Activated T-cell treated with anti-CD3 and anti-CD28 coated beads for 1 hour (primary cell): Measurements from ENCODE around the gene SMARCAL1.
A peak's percentile ranks its signal among the peaks of the same experiment; 100 is the strongest.

Source experiments
- DNase-seq: peaks from one replicate; pipeline ENCODE4 v3.0.0-alpha.2; 2020; ENCODE audit warnings: low read depth

SMARCAL1 gene

DNA sequence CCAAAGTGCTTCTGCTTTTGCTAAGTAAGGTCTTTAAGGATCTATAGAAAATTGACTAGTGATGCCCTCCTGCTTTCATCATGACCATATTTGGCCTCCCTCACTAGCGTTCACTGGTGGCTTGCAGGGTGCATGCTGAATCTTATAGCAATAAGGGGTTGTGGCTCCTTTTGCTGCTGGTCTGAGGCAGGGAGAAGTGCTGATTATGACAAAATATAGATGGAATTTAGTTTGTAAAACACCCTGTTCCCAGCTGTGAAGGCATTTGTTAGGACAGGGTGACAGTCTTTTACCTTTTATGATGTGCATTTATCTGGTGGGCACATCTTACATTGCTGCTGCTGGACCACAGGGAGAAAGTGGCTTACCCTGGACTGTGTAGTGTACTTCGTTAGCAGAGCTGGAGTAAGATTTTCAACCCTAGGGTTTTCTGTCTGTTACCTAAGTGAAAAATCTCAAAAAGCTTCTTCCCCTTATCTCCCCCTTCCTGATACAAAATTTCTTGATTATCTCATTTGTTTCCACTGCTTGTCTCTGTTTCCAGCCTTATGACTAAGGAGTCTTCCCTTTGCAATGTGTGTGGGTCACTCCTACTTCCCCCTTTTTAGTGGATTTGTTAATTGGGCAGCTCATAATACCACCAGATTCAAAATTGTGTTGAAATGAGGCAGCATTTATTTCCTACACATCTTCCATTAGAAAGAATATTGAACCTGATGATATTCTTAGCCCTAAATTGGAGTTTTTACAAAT is 65.2 kb downstream of the SMARCAL1 start:
- DNase-seq: no peak

DNA sequence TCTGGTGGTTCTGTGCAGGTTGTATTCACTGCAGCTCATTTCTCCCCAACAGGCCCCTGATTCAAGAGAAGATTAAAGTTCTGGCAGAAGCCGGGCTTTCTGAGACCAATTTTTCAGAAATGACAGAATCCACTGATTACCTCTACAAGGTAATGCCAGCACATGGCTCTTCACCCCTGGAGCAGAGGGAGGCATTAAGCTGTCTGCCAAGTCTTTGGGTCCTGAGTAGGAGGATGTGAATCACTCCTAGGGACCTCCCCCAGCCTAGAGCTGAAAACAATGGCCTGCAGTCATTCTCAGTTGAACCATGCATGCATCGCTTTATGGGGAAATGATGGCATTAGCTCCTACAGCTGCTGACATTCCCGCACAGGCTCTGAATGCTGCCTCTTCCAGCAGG is 65.9 kb downstream of the SMARCAL1 start:
- DNase-seq: no peak

DNA sequence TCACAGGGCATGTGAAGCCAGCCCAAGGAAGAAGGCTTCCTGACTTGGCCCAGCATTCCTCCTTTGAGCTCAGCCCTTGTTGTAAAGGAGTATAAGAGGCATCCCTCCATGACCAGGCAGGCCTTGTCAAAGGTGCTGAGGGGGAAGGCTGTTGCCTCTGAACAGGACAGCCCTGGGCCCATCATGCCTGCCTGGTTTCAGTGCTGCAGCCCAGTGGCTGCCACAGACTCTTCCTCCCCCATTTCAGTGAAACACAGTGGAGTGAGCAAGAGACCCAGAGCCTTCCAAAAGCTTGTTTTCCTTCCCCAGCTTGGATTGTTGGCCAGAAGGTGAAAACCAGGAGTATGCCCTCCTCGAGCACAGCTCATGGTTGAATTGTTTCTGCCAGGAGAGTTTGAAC is 66.5 kb downstream of the SMARCAL1 start:
- DNase-seq: no peak

DNA sequence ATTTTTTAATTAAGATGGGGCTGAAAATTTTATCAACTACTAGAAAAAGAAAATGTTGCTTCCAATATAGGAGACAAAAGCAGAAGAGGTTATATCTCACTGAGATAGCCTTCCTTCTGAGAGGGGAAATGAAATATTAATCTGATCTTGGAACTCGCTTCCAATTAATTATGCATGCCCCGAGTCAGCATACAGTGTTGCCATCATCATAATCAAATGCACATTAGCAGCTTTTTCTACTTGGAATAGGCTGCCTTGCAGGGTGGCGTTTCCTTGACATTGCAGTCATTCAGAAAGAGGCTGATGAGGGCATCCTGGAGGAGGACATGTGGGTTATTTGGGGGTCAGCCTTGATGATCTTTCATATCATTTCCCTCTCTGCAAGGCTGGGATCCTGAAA is 67.9 kb downstream of the SMARCAL1 start:
- DNase-seq: no peak

DNA sequence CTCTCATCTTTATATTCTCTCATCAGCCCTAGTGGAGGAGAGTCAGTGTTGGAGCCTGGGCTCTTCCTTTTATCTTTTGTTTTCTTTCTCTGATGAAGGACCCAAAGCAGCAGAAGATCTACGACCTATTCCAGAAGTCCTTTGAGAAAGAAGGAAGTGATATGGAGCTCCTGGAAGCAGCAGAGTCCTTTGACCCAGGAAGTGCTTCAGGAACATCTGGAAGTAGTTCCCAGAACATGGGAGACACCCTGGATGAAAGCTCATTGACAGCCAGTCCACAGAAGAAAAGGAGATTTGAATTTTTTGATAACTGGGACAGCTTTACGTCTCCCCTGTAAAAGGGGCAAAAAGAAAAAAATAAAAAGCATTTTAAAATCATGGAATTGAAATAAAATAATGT is 70.4 kb downstream of the SMARCAL1 start:
- DNase-seq: no peak

DNA sequence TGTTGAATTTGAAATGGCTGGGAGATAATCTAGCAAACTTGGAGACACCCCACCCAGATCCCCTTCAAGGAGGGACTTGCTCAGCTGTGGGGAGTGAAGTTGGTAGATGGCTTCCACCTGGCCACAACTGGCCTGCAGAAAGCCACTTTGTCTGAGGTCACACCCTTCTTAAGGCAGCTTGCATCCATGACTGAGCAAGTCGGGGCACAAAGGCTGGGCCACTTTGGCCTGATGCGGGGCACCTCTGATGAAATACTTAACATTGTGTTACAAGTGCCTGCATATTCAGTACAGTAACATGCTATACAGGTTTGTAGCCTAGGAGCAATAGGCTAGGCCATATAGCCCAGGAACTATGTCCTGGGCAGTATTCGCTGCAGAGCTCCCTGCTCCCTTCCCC is 73.0 kb downstream of the SMARCAL1 start:
- DNase-seq: no peak

DNA sequence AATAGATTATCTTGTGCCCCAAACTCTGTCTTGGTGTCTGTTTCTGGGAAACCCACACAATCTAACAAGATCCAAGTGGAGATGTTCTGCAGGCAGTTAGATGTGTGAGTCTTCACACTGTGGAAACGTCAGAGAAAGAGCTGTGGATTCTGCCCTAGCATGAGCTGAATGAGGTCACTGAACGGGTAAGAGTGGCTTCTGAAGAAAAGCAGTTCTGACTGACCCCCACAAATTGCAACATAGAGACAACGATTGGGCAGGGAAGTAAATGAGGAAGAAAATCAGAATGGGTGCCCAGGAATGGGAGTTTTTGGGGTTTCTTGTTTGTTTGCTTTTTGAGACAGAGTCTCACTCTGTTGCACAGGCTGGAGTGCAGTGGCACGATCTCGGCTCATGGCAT is 73.5 kb downstream of the SMARCAL1 start:
- no peak for DNase-seq

DNA sequence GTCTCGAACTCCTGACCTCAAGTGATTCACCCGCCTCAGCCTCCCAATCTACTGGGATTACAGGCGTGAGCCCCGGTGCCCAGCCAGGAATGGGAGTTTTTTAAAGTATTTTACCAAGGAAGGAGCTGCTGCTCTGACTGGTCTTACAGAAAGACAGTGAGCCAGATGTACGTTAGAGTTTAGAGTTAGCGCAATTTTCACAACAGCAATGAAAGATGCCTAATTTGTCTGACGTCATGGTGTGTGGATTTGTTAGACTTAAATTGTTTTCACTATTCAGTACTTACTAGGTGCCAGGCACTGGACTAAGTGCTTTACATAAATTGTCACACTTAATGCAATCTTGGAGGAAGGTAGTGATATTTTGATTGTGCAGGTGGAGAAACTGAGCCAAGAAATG is 74.0 kb downstream of the SMARCAL1 start:
- no peak for DNase-seq

DNA sequence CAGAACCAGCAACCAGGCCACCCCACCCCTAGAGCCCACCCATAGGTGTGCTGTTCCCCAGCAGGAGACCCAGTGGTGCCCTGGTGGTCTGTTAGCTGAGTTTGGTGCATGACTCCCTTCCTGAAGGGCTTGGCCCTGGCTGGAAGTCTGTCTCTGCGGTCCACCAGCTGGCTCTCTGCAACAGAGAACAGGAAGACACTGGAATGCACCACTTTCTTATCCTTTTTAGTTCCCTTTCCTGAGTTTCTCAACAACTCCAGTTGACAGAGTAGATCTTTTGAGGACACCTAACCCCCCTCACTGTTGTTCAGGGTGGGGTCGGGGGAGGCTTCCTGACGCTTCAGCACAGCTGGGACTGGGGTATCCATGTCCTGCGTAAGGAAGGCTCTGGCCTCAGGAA is 74.4 kb downstream of the SMARCAL1 start:
- no peak for DNase-seq

DNA sequence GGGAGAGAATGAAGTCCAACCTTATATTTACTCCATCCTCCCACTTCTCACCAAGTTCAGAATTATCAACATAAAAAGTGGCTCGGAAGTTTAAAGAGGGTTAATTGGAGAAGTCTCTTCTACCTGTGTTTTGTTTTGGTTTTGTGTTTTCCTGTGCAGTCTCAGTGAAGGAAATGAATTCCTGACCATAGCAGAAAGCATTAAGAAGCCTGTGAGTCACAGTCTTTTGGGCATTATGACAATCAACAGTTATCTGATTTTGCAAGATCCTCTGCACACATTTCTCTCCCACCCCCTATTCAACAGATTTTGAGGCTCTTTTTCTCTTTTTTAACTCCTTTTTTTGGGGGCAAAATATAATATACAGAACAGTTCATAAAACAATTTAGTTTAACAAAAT is 77.8 kb downstream of the SMARCAL1 start:
- DNase-seq: no peak

DNA sequence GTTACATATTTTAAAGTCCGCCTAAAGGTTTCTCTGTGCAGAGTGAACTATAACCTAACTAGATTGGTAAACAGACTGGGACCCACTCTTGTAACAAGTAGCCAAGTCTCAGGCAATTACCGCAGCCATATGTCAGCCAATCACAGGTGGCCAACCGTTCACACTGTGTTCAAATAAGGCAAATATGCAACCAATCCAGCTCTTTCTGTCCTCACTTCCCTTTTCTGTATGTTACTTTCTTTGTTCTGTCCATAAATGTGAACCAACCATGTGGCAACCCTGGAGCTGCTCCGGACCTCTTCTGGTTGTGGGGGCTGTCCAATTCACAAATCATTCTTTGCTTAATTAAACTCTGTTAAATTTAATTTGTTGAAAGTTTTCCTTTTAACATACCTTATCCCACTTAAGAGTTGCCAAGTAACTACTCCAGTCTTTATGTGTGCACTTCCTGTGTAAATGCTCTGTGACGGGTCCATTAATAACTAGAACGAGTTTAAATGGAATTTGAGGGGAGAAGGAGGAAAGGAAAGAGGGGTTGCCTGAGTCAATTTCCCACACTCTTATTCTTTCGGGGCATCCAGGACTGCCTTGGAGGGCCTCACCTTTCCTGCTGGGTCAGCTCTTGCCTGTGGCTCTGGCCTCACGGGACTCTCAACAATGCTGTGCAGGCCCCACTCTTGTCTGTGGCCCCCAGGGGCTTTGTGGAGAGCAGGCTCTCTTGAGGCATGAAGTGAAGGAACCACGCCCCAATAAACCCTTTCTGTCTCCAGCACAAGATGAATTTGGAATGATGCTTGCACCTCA is 79.7 kb downstream of the SMARCAL1 start:
- no peak for DNase-seq

DNA sequence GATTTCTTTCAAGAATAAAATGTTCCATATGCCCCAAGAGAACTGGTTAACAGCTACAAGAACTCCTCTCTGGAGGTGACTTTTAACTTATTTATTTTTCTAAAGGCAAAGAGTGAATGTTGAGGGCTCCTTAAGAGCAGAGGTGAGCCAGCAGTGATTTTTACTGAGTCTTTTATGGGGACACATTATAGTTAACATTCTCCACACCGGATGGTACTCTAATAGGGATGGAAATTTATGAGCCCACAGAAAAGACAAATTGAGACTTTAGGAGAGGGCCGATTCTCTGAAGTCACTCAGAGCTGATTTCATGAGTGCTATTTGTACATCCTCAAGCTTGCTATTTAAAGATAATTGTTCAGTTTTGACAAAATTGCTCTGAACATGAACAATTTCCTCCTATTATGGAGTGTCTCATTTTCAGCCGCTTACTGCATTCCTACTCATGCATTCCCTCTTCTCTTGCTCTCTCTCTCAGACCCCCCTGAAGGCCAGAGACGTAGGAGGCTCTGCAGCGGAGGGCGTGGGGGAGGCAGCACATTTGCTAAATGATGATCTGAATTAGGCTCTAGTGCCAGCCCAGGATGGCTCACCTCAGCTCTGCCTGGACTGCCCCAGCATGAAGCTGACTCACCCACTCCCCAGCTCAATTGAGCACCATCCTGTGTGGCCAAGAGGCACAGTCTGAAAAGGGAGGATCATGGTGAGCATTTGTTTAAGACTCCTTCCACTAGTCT is 80.5 kb downstream of the SMARCAL1 start:
- DNase-seq: no peak

DNA sequence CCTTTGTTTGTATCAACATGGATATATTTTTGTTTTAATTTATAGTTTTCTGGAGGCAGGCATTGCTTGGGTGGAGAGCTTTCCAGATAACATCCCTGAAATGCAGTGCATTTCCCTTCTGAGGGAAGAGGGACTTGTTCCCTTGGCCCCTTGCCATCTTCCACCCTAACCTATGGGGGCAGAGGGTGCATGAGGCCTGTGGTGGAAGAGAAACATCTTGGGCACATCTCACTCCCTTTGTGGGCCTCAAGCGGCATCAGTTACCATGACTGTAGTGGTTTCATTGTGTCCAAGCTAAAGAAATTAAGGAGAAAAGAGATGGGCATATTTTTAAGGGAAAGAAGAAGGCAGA is 81.0 kb downstream of the SMARCAL1 start:
- no peak for DNase-seq

DNA sequence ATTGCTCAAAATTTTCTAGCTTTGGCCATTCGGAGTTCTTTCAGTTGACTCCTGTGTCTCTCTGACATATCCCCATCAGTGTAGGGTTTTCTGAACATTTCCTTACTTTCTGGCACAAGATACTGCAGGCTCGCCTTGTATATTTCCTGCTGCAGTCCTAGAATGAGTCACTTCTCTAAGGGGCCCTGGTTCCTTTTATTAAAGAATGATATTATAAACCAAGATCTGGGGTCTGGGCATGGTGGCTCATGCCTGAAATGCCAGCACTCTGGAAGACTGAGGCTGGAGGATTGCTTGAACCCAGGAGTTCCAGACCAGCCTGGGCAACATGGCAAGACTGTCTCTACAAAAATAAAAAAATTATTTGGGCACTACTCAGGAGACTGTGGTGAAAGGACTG is 83.4 kb downstream of the SMARCAL1 start:
- DNase-seq: no peak

DNA sequence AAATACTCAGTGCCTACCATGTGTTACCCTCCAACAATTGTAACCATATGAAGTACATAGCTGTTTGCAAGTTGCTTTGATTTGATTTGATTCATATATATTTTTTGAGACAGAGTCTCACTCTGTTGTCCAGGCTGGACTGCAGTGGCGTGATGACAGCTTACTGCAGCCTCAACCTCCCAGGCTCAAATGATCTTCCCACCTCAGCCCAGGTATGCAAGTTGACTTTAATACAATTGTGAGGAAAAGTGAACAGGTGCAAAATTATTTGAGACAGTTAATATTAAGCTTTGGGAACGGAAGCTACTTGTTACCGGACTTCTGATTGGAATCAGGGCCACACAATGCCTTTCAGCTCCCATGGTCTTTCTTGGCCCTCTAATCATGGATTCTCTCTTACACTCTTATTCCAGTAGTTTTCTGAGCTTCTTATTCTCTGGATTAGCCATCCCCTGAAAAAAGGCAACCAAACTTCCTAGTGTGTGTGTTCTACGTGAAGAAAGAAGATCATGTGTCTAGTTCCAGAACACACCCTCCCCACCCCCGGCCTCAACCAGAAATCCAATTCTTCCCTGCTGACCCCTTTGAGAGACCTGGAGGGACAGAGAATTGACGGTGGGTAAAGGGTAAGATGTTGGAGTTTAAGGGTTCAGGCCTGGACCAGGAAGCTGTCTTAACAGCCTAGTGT is 85.2 kb downstream of the SMARCAL1 start:
- no peak for DNase-seq

DNA sequence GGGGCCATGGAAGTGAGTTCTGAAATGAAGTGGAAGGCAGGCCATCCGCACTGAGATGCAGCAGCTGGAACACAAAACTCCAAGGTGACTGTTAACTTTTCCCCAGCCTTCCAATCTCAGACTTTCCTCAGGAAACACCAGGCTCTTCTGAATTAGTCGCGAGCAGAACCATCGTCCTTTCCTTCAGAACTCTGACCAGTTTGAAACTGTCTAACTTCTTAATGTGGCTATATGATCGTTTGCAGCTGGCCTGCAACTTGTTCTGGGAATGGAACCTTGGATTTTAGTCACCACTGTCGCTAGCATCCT is 85.7 kb downstream of the SMARCAL1 start:
- no peak for DNase-seq

DNA sequence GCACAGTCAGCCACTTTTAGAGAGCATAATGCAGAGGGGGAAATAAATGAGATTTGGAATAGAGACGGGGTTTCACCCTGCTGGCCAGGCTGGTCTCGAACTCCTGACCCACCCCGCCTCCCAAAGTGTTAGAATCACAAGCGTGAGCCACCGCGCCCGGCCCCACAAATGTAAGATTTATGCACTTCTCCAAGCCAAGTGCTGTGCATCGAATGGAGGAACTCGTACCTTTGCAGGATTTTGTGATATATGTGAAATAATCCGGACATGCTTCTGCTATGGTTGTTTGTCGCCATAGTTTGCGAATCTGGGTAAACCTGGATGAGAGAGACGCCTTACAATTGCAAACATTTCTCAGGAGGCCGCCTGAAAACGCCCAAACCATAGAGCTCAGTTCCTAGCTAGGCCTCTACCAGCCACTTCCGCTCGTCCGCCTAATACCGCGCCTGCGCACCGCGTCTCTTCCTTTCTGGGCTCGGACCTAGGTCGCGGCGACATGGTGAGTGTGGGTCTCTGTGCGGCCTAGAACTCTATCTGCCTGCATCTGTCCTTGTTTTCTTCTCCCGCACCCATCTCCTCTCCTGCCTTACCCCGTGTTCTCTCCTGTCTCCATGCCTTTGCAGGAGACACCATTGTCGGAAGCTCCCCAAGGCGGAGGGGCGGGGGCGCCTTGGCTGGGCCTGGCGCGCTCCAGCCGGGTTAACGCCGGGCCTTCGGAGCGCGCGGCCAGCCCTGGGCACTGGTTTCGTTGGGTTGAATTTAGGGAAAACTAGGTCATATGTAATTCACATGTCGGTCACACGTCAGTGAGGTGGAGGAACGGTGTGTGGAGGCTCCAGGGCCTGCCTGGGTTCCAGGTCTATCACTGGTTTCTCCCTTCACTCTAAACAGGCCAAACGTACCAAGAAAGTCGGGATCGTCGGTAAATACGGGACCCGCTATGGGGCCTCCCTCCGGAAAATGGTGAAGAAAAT is 86.4 kb downstream of the SMARCAL1 start, which contains the start of gene RPL37A:
RPL37A (plus strand) TSS at position 466 of the 974 bp plus-strand sequence; CDS start at position 497, 31 bp downstream.
- DNase-seq: peak; percentile 83

DNA sequence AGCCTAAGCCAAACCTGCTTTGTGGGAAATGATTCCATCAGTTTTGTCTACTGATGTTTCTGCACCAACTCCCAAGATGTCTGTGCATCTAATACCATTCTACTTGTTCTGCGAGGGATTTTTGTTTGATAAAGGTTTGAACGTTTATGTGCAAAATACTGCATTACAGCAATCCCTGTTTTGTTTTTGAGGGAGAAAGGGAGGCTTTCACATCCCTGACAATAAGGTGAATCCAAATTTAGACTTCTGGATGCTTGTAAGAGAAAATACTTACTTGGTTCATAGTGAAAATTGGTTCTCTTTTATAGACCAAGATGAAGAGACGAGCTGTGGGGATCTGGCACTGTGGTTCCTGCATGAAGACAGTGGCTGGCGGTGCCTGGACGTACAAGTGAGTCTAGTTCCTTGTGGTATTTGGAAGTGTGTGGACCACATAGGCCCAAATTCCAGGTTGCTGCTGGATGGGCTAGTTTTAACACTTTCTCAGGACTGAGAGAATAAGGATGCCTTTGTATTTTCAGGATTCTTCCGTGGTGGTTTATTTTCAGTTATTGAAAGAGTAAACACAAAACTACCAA is 87.4 kb downstream of the SMARCAL1 start:
- no peak for DNase-seq

DNA sequence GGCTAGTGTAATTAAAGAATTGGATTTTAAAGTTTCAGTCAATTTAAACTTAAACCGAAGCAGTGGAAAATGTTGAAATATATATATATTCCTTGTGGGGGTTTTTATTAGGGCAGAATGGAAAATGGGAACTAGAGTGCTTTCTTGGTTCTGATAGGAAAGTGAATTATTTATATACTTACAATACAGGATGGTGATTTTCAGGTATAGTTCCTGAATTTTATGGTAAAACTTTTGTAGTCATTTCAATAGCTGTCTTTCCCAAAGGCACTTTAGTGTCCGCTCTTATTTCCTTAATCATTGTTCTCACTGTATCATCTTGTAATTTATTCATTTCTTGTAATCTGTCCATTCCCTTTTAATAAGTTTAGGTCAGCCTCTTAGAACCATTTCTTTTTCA is 88.3 kb downstream of the SMARCAL1 start:
- DNase-seq: no peak

DNA sequence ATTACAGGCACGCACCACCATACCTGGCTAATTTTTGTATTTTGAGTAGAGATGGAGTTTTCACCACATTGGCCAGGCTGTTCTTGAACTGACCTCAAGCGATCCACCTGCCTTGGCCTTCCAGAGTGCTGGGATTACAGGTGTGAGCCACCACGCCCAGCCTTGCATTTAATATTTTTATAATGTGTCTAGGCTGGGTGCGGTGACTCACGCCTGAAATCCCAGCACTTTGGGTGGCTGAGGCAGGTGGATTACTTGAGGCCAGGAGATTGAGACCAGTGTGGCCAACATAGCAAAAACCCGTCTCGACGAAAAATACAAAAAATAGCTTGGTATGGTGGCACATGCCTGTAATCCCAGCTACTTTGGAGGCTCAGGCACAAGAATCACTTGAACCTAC is 89.6 kb downstream of the SMARCAL1 start:
- DNase-seq: no peak
